GM11168 (cell line): ENCODE measurements around the gene OR2T34.
"Not testable (repeated sequence)": the region's sequence is repeated elsewhere in the genome, so short reads cannot be mapped to it uniquely, and the experiment has no call there.

Experiments
- in situ Hi-C: fragments of 300-500 bp; cut with MboI; formaldehyde crosslinking; loops from one replicate; pipeline ENCODE4 v1.12.0; 2022; ENCODE audit warnings: low sequenced_read_pairs; ENCODE audit not compliant: unreplicated experiment

OR2T34 gene

GRCh38 chr1:248565530-248566373, 8.8 kb downstream of the OR2T34 start:
- in situ Hi-C loops, result not testable (repeated sequence)

- in situ Hi-C loops, result not testable (repeated sequence)
These were observed 11.9 kb downstream of the OR2T34 start, which contains the start of gene OR2T29 for GRCh38 chr1:248562672-248563071. Gene OR2T29, minus strand, starts transcription at chr1:248562772. Its CDS starts 3,281 bp downstream, at chr1:248559491.

GRCh38 chr1:248551027-248551426, 23.5 kb downstream of the OR2T34 start:
- in situ Hi-C loops, result not testable (repeated sequence)

GRCh38 chr1:248547383-248547782, 27.2 kb downstream of the OR2T34 start:
- in situ Hi-C loops, result loop anchor here (5.0 kb wide), 1 partner anchor 45 kb away; no protein-coding TSS in a partner anchor

- in situ Hi-C loops, result not testable (repeated sequence)
These were observed 37.1 kb downstream of the OR2T34 start for GRCh38 chr1:248537449-248537848.
